AG09319 (cell line): ENCODE measurements around the gene INMT.

Experiments
- DNase-seq: peaks from one replicate; pipeline ENCODE4 v3.0.0-alpha.2; 2010; ENCODE audit warnings: low read depth; ENCODE audit errors: extremely low read depth
- TF ChIP-seq, protein P1 (sequence below): IDR thresholded peaks from 2 replicates; pipeline ENCODE4 v1.5.1; 2011; ENCODE audit warnings: low read depth, mild to moderate bottlenecking, inconsistent platforms, low read length, moderate library complexity

The INMT gene

DNA sequence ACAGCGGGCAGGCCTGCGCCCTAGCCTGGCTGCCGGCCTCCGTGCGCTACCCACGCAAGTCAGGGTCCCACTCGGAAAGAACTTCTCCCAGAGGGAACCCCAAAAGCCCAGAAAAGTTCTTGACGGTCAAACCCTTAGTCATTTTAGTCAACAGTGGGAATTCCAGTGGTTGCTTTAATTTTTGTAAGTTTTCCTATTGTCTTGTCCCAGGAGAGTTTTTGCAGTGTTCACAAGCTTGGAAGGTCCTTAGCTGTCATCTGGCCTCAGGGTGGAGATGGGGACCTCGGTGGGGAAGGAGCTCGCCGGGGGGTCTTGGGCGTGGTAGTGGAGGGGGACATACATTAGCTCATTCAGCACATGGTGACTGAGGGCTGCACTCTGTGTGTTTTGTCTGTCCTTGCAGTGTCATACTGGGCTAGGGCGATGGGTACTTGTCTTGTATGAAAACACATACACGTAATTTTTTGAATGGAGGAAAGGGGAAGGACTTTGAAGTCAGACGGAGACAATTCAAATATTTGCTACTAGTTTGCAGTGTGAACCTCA, 20.0 kb downstream of the INMT start:
- TF ChIP-seq, protein P1, sequence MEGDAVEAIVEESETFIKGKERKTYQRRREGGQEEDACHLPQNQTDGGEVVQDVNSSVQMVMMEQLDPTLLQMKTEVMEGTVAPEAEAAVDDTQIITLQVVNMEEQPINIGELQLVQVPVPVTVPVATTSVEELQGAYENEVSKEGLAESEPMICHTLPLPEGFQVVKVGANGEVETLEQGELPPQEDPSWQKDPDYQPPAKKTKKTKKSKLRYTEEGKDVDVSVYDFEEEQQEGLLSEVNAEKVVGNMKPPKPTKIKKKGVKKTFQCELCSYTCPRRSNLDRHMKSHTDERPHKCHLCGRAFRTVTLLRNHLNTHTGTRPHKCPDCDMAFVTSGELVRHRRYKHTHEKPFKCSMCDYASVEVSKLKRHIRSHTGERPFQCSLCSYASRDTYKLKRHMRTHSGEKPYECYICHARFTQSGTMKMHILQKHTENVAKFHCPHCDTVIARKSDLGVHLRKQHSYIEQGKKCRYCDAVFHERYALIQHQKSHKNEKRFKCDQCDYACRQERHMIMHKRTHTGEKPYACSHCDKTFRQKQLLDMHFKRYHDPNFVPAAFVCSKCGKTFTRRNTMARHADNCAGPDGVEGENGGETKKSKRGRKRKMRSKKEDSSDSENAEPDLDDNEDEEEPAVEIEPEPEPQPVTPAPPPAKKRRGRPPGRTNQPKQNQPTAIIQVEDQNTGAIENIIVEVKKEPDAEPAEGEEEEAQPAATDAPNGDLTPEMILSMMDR = no peak
- DNase-seq = no peak

DNA sequence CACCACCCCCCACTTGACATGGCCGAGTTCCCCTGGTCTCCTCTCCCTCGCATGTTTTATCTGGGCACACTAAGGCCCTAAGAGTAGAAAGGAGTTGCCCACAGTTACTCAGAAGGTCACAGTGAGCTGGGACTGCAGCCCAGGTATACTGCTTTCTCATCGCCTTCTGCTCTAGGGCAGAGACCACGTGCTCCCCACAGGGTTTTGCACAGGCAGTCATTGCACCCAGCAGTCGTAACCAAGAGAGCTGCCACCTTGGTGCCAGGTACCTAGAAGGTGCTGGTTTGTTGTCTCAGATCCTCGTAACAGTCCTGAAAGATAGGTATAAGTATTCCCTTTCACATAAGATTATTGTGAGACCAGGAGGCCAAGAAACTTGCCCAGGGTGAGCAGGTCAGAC, 21.0 kb downstream of the INMT start:
- no peak for DNase-seq
- TF ChIP-seq, protein P1 = no peak

DNA sequence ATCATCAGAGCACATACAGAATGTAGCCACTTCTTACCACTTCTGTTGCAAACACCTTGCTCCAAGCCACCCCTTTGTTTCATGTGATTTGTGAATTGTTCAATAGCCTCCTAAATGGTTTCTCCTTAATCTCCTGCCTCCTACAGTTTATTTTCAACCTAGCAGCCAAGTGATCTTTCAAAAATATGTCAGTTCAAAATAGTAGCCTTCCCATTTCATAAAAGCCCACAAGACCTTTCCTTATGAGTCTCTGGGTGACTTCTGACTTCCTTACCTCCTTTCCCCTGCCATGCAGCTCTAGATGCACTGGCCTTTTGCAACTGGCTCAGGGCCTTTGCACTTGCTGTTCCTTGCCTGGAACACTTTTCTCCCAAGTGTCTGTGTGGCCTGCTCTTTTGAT, 24.1 kb downstream of the INMT start:
- TF ChIP-seq, protein P1 = no peak
- DNase-seq = no peak

DNA sequence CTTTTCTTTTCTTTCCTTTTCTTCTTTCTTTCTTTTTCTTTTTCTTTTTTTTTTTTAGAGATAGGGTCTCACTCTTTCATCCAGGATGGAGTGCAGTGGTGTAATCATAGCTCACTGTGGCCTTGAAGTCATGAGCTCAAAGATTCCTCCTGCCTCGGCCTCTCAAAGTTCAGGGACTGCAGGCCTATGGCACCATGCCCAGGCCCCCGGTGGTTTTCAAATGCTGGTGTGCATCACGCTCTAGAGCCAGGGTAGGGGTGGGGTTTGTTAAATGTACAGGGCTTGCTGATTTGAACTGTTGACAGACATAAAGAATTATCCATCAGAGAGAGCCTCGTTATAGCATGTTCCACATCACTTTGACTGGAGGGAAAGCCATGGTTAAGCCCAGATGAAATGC, 25.0 kb downstream of the INMT start:
- TF ChIP-seq, protein P1 = no peak
- DNase-seq = no peak

DNA sequence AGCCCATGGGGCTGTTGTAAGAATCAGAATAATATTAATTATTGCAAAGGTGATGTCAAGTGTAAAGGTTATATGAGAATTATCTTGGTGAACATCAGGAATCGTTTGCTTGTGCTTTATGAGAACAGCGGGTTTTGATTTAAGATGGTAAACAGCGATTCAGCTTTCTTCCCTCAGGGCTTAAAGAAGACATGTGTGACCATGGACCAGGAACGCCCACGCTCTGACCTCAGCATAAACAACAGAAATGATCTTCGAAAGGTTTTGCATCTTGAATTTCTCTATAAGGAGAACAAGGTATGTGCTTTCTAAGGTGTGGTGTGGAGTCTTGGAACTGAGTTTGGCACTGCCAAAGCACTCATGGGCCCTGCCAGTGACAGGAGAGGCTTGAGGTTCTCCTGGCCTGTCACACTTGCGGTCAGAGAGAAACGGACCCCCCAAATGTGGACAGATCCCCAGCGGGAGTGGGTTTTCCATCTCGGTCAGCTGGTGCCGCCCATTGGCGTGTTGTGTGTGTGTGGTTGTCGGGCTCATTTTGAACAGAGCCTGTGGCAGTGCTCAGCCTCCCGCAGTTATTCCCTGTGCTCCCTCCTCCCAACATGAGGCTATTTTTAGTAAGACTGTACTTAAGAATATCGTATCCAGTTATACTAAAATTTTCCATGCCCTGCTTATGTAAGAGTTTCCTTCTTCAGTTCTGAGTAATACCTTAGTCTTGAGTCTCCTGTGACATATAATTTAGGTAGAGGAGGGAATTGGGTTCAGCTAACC, 26.5 kb downstream of the INMT start:
- peak; percentile 84 for DNase-seq

DNA sequence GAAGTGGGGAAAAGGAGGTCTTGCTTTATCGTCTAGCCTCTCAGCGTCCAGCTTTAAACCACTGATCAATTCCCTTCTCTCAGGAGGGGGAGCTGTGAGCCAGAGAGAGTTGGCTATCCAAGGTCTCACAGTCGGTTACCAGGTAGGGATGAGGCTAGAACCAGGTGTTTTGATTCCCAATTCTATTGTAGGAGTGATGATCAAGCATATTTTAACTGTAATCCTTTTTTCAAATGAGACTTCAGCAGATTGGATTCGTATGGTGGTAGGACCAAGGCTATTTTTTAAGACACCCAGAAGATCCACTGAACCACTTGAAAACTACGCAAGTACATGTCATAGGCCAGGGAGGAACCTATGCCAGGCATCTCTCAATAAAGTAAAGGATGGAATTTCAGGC, 27.6 kb downstream of the INMT start:
- TF ChIP-seq, protein P1 = no peak
- DNase-seq = no peak

More for the DNA sequence above, 26.5 kb downstream of the INMT start:
- TF ChIP-seq, protein P1 = no peak

DNA sequence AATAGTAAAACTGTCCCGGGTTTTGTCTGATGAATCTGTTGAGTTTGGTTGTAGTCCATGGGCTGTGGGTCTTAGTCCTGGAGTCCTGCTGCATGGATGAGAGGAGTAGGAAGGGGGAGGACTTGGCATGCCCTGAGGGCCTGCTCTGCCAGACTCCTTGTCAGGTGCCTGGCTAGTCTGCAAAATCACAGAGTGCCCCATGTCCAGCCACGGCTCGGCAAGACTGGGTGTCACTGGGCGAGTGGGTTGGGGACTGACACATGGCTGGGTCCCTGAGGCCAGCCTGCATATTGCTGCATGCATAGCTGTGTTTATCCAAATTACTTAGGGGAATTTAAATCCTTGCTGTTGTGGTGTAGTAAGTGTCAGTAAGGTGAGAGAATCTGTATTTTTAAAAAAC, 29.0 kb downstream of the INMT start:
- TF ChIP-seq, protein P1 = no peak
- DNase-seq = no peak
